ENCODE data around the gene IGSF8.
"Not testable (repeated sequence)": the region's sequence is repeated elsewhere in the genome, so short reads cannot be mapped to it uniquely, and the experiment has no call there.

Gene IGSF8

GRCh38 chr1:160058087-160058486 is 40.3 kb downstream of the IGSF8 start:
- Histone ChIP-seq H3K27me3 (replicated peaks; ENCODE audit: control insufficient read depth, insufficient read depth, low read length, poor library complexity, severe bottlenecking) (no peaks in the 10 kb centered on the region), H3K4me3 (ENCODE audit: insufficient read depth, low read depth, low read length, poor library complexity, severe bottlenecking) (no peak overlapping the region), H3K4me1 (ENCODE audit: control insufficient read depth, insufficient read depth, low read length, poor library complexity, severe bottlenecking) (no peaks in the 10 kb centered on the region), H3K9me3 (ENCODE audit: control insufficient read depth, low read length) (no peaks in the 10 kb centered on the region), H3K36me3 (ENCODE audit: control insufficient read depth, insufficient read depth, low read length) (no peaks in the 10 kb centered on the region), H3K27ac (ENCODE audit: insufficient read depth, low read length, poor library complexity, severe bottlenecking) (no peak overlapping the region)
- no peak for DNase-seq

- no peak for DNase-seq
- no peak overlapping the region for H3K27ac ChIP-seq (ENCODE audit: insufficient read depth, low read length, poor library complexity, severe bottlenecking)
- no peaks in the 10 kb centered on the region for H3K27me3 ChIP-seq (replicated peaks; ENCODE audit: control insufficient read depth, insufficient read depth, low read length, poor library complexity, severe bottlenecking)
- H3K36me3 ChIP-seq (ENCODE audit: control insufficient read depth, insufficient read depth, low read length) = no peaks in the 10 kb centered on the region
- H3K4me3 ChIP-seq (ENCODE audit: insufficient read depth, low read depth, low read length, poor library complexity, severe bottlenecking) = no peak overlapping the region
- H3K4me1 ChIP-seq (ENCODE audit: control insufficient read depth, insufficient read depth, low read length, poor library complexity, severe bottlenecking) = no peaks in the 10 kb centered on the region
- H3K9me3 ChIP-seq (ENCODE audit: control insufficient read depth, low read length) = no peaks in the 10 kb centered on the region
Observed at GRCh38 chr1:160056648-160057169, 41.7 kb downstream of the IGSF8 start.

- DNase-seq = no peak
- no peaks in the 10 kb centered on the region for H3K36me3 ChIP-seq (ENCODE audit: control insufficient read depth, insufficient read depth, low read length)
- H3K27ac ChIP-seq (ENCODE audit: insufficient read depth, low read length, poor library complexity, severe bottlenecking) = no peak overlapping the region
- no peaks in the 10 kb centered on the region for H3K27me3 ChIP-seq (replicated peaks; ENCODE audit: control insufficient read depth, insufficient read depth, low read length, poor library complexity, severe bottlenecking)
- H3K9me3 ChIP-seq (ENCODE audit: control insufficient read depth, low read length) = no peaks in the 10 kb centered on the region
- no peak overlapping the region for H3K4me3 ChIP-seq (ENCODE audit: insufficient read depth, low read depth, low read length, poor library complexity, severe bottlenecking)
- no peaks in the 10 kb centered on the region for H3K4me1 ChIP-seq (ENCODE audit: control insufficient read depth, insufficient read depth, low read length, poor library complexity, severe bottlenecking)
Observed at GRCh38 chr1:160053548-160054365, 44.7 kb downstream of the IGSF8 start.

- Histone ChIP-seq H3K36me3 (ENCODE audit: control insufficient read depth, insufficient read depth, low read length) (no peaks in the 10 kb centered on the region), H3K27me3 (replicated peaks; ENCODE audit: control insufficient read depth, insufficient read depth, low read length, poor library complexity, severe bottlenecking) (no peaks in the 10 kb centered on the region), H3K27ac (ENCODE audit: insufficient read depth, low read length, poor library complexity, severe bottlenecking) (no peak overlapping the region), H3K9me3 (ENCODE audit: control insufficient read depth, low read length) (no peaks in the 10 kb centered on the region), H3K4me3 (ENCODE audit: insufficient read depth, low read depth, low read length, poor library complexity, severe bottlenecking) (no peak overlapping the region), H3K4me1 (ENCODE audit: control insufficient read depth, insufficient read depth, low read length, poor library complexity, severe bottlenecking) (no peaks in the 10 kb centered on the region)
- DNase-seq = no peak
Observed at GRCh38 chr1:160052936-160053335, 45.5 kb downstream of the IGSF8 start.

- H3K4me1 ChIP-seq (ENCODE audit: control insufficient read depth, insufficient read depth, low read length, poor library complexity, severe bottlenecking) = no peaks in the 10 kb centered on the region
- no peak overlapping the region for H3K27ac ChIP-seq (ENCODE audit: insufficient read depth, low read length, poor library complexity, severe bottlenecking)
- DNase-seq = no peak
- H3K4me3 ChIP-seq (ENCODE audit: insufficient read depth, low read depth, low read length, poor library complexity, severe bottlenecking) = no peak overlapping the region
- H3K27me3 ChIP-seq (replicated peaks; ENCODE audit: control insufficient read depth, insufficient read depth, low read length, poor library complexity, severe bottlenecking) = no peaks in the 10 kb centered on the region
- H3K9me3 ChIP-seq (ENCODE audit: control insufficient read depth, low read length) = no peaks in the 10 kb centered on the region
- no peaks in the 10 kb centered on the region for H3K36me3 ChIP-seq (ENCODE audit: control insufficient read depth, insufficient read depth, low read length)
Observed at GRCh38 chr1:160050619-160051018, 47.8 kb downstream of the IGSF8 start.

- H3K9me3 ChIP-seq (ENCODE audit: control insufficient read depth, low read length); DNase-seq; H3K27ac ChIP-seq (ENCODE audit: insufficient read depth, low read length, poor library complexity, severe bottlenecking); H3K27me3 ChIP-seq (replicated peaks; ENCODE audit: control insufficient read depth, insufficient read depth, low read length, poor library complexity, severe bottlenecking); H3K36me3 ChIP-seq (ENCODE audit: control insufficient read depth, insufficient read depth, low read length); H3K4me1 ChIP-seq (ENCODE audit: control insufficient read depth, insufficient read depth, low read length, poor library complexity, severe bottlenecking); H3K4me3 ChIP-seq (ENCODE audit: insufficient read depth, low read depth, low read length, poor library complexity, severe bottlenecking): not testable (repeated sequence)
Observed at GRCh38 chr1:160050182-160050581, 48.2 kb downstream of the IGSF8 start.

GRCh38 chr1:160049101-160049500 is 49.3 kb downstream of the IGSF8 start:
- no peaks in the 10 kb centered on the region for H3K27me3 ChIP-seq (replicated peaks; ENCODE audit: control insufficient read depth, insufficient read depth, low read length, poor library complexity, severe bottlenecking)

GRCh38 chr1:160048335-160048734 is 50.1 kb downstream of the IGSF8 start:
- Histone ChIP-seq H3K4me1 (ENCODE audit: control insufficient read depth, insufficient read depth, low read length, poor library complexity, severe bottlenecking) (no peaks in the 10 kb centered on the region), H3K27ac (ENCODE audit: insufficient read depth, low read length, poor library complexity, severe bottlenecking) (no peak overlapping the region), H3K36me3 (ENCODE audit: control insufficient read depth, insufficient read depth, low read length) (no peaks in the 10 kb centered on the region), H3K27me3 (replicated peaks; ENCODE audit: control insufficient read depth, insufficient read depth, low read length, poor library complexity, severe bottlenecking) (no peaks in the 10 kb centered on the region), H3K4me3 (ENCODE audit: insufficient read depth, low read depth, low read length, poor library complexity, severe bottlenecking) (no peak overlapping the region), H3K9me3 (ENCODE audit: control insufficient read depth, low read length) (no peaks in the 10 kb centered on the region)
- DNase-seq = no peak

More at GRCh38 chr1:160049101-160049500, 49.3 kb downstream of the IGSF8 start:
- Histone ChIP-seq H3K9me3 (ENCODE audit: control insufficient read depth, low read length) (no peaks in the 10 kb centered on the region), H3K36me3 (ENCODE audit: control insufficient read depth, insufficient read depth, low read length) (no peaks in the 10 kb centered on the region), H3K4me1 (ENCODE audit: control insufficient read depth, insufficient read depth, low read length, poor library complexity, severe bottlenecking) (no peaks in the 10 kb centered on the region), H3K27ac (ENCODE audit: insufficient read depth, low read length, poor library complexity, severe bottlenecking) (no peak overlapping the region), H3K4me3 (ENCODE audit: insufficient read depth, low read depth, low read length, poor library complexity, severe bottlenecking) (no peak overlapping the region)
- no peak for DNase-seq

GRCh38 chr1:160047111-160047991 is 51.1 kb downstream of the IGSF8 start:
- no peaks in the 10 kb centered on the region for H3K36me3 ChIP-seq (ENCODE audit: control insufficient read depth, insufficient read depth, low read length)
- no peaks in the 10 kb centered on the region for H3K27me3 ChIP-seq (replicated peaks; ENCODE audit: control insufficient read depth, insufficient read depth, low read length, poor library complexity, severe bottlenecking)
- H3K4me3 ChIP-seq (ENCODE audit: insufficient read depth, low read depth, low read length, poor library complexity, severe bottlenecking) = no peak overlapping the region
- no peak for DNase-seq
- H3K27ac ChIP-seq (ENCODE audit: insufficient read depth, low read length, poor library complexity, severe bottlenecking) = no peak overlapping the region
- no peaks in the 10 kb centered on the region for H3K4me1 ChIP-seq (ENCODE audit: control insufficient read depth, insufficient read depth, low read length, poor library complexity, severe bottlenecking)
- H3K9me3 ChIP-seq (ENCODE audit: control insufficient read depth, low read length) = no peaks in the 10 kb centered on the region

All from effector memory CD4-positive, alpha-beta T cell (primary cell).